Endodermal cell (in vitro differentiated cells): ENCODE measurements around the gene DYNC1H1. TPM values are rescaled to one million over a fixed set of nuclear protein-coding genes. Genes with fewer than 3 reads are reported as not detected.

Experiments
- DNase-seq: peaks from one replicate; pipeline ENCODE4 v3.0.0-alpha.2; 2017
- H3K27ac ChIP-seq: 2 replicates; pipeline ENCODE4 v1.5.1; 2013; ENCODE audit warnings: mild to moderate bottlenecking, low read depth, low read length, moderate library complexity
- H3K27me3 ChIP-seq: 2 replicates; pipeline ENCODE4 v1.6.1; 2013; ENCODE audit warnings: mild to moderate bottlenecking, low read length, moderate library complexity; ENCODE audit not compliant: insufficient read depth, control insufficient read depth, poor library complexity, severe bottlenecking
- H3K36me3 ChIP-seq: 2 replicates; pipeline ENCODE4 v1.7.0; 2013; ENCODE audit warnings: mild to moderate bottlenecking, low read length, moderate library complexity; ENCODE audit not compliant: control insufficient read depth, insufficient read depth
- H3K4me1 ChIP-seq: one replicate; pipeline ENCODE4 v1.7.0; 2013; ENCODE audit warnings: low read length; ENCODE audit not compliant: control insufficient read depth, insufficient read depth
- H3K4me3 ChIP-seq: 2 replicates; pipeline ENCODE4 v1.5.1; 2013; ENCODE audit warnings: mild to moderate bottlenecking, low read length, moderate library complexity
- H3K9ac ChIP-seq: 2 replicates; pipeline ENCODE4 v1.6.1; 2013; ENCODE audit warnings: mild to moderate bottlenecking, low read length, moderate library complexity; ENCODE audit not compliant: poor library complexity, severe bottlenecking; ENCODE audit errors: extremely low read depth
- H3K9me3 ChIP-seq: 2 replicates; pipeline ENCODE4 v1.6.1; 2013; ENCODE audit warnings: mild to moderate bottlenecking, low read length, moderate library complexity; ENCODE audit not compliant: control insufficient read depth
- H3K27ac Mint-ChIP-seq: 2 replicates; pipeline ENCODE4 v1.8.0; 2020; ENCODE audit warnings: mixed read lengths
- H3K27me3 Mint-ChIP-seq: 2 replicates; pipeline ENCODE4 v1.8.0; 2021; ENCODE audit warnings: mild to moderate bottlenecking, mixed read lengths; ENCODE audit not compliant: insufficient read depth
- H3K36me3 Mint-ChIP-seq: 2 replicates; pipeline ENCODE4 v1.8.0; 2020; ENCODE audit warnings: low read depth, mixed read lengths
- H3K4me1 Mint-ChIP-seq: 2 replicates; pipeline ENCODE4 v1.8.0; 2020; ENCODE audit warnings: mixed read lengths
- H3K4me3 Mint-ChIP-seq: 2 replicates; pipeline ENCODE4 v1.8.0; 2020; ENCODE audit warnings: mild to moderate bottlenecking, moderate library complexity, mixed read lengths
- H3K9me3 Mint-ChIP-seq: 2 replicates; pipeline ENCODE4 v1.8.0; 2020; ENCODE audit warnings: mild to moderate bottlenecking, mixed read lengths
- CTCF ChIP-seq: fragments of 200-600 bp; sonication (generic); conservative IDR thresholded peaks from 2 replicates; pipeline ENCODE4 v1.5.0; 2021; ENCODE audit warnings: antibody characterized with exemption, mild to moderate bottlenecking
- WGBS, 2 experiments: methylation state at CpG; one replicate each; pipeline versions ENCODE4 v1.1.5 to v1.1.7; 2013; ENCODE audit warnings: missing lambda C conversion rate in 2 of 2, mixed read lengths in 1 of 2; ENCODE audit not compliant: insufficient coverage in 1 of 2, insufficient read length in 1 of 2; 5-methylcytosine and 5-hydroxymethylcytosine counted together
- total RNA-seq, 2 donors: library from RNA; stranded (reverse); fragmentation: NEBNext Ultra II Directional in 1 of 2; extraction: Animal tissue kit (Norgen Biotek cat#: 25700) in 1 of 2; gene quantifications; 2 replicates in 1 of 2; 3 replicates in 1 of 2; pipeline ENCODE4 v1.2.1, GENCODE V29; 2021

DYNC1H1 gene
- total RNA-seq, 2 donors from 2014 or later = 438 to 443 TPM

- no peak overlapping the region for H3K9ac ChIP-seq
- no peaks in the 10 kb centered on the region for H3K27me3 ChIP-seq
- peaks cover 6% of the 10 kb centered on the region for H3K4me1 Mint-ChIP-seq
- H3K27ac ChIP-seq = no peak overlapping the region
- peaks cover 59% of the 10 kb centered on the region for H3K36me3 ChIP-seq
- H3K4me3 Mint-ChIP-seq = no peak overlapping the region
- 95 to 96% methylated on average over 10 to 12 of the region's 12 CpGs for WGBS, 2 experiments
- no peaks in the 10 kb centered on the region for H3K27me3 Mint-ChIP-seq
- no peak for DNase-seq
- H3K4me1 ChIP-seq = no peaks in the 10 kb centered on the region
- TF ChIP-seq CTCF = no peak
- H3K36me3 Mint-ChIP-seq = peaks cover 81% of the 10 kb centered on the region
- no peak overlapping the region for H3K4me3 ChIP-seq
- H3K27ac Mint-ChIP-seq = no peak overlapping the region
- no peaks in the 10 kb centered on the region for H3K9me3 Mint-ChIP-seq
- H3K9me3 ChIP-seq = no peaks in the 10 kb centered on the region
Measured at GRCh38 chr14:102050026-102050405, 85.6 kb downstream of the DYNC1H1 start.

- TF ChIP-seq CTCF = no peak
- H3K4me3 Mint-ChIP-seq = no peak overlapping the region
- H3K36me3 Mint-ChIP-seq = peaks cover 86% of the 10 kb centered on the region
- H3K9ac ChIP-seq = no peak overlapping the region
- H3K27me3 Mint-ChIP-seq = peaks cover 2% of the 10 kb centered on the region
- H3K4me1 Mint-ChIP-seq = peaks cover 11% of the 10 kb centered on the region
- WGBS, 2 experiments = 89 to 96% methylated on average over 8 to 11 of the region's 11 CpGs
- H3K4me1 ChIP-seq = peaks cover 5% of the 10 kb centered on the region
- H3K36me3 ChIP-seq = peaks cover 59% of the 10 kb centered on the region
- H3K27ac Mint-ChIP-seq = no peak overlapping the region
- no peak overlapping the region for H3K4me3 ChIP-seq
- H3K9me3 ChIP-seq = no peaks in the 10 kb centered on the region
- no peaks in the 10 kb centered on the region for H3K9me3 Mint-ChIP-seq
- no peak overlapping the region for H3K27ac ChIP-seq
- H3K27me3 ChIP-seq = no peaks in the 10 kb centered on the region
- no peak for DNase-seq
Measured at GRCh38 chr14:102050625-102051024, 86.3 kb downstream of the DYNC1H1 start.

DNA sequence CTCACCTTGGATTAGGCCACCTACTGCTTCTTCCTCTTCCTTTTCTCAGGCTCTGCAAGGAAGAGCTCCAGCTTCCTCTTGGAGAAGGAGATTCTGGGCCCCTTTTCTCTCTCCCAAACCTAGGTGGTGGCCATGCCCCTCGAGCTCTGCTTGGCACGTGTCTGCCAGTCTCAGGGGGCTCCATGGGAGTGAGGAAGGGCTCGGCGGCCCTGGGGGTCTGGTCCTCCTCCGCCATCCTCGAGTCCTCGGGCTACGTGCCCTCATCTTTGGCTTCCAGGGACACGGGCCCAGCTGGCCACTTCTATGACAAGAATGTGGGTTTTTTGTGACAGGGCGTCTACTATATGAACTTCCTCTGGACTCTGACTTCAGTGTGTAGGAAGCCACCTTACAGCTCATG lies 88.1 kb downstream of the DYNC1H1 start:
- no peak for DNase-seq
- Histone ChIP-seq H3K4me1 (peaks cover 5% of the 10 kb centered on the region), H3K4me3 (no peak overlapping the region), H3K27ac (no peak overlapping the region), H3K27me3 (no peaks in the 10 kb centered on the region), H3K9me3 (no peaks in the 10 kb centered on the region), H3K36me3 (peaks cover 51% of the 10 kb centered on the region), H3K9ac (no peak overlapping the region)
- no peak overlapping the region for H3K4me3 Mint-ChIP-seq
- TF ChIP-seq CTCF = no peak
- H3K36me3 Mint-ChIP-seq = peaks cover 76% of the 10 kb centered on the region
- WGBS, 2 experiments = 95 to 98% methylated on average over 5 to 10 of the region's 10 CpGs
- H3K9me3 Mint-ChIP-seq = no peaks in the 10 kb centered on the region
- H3K4me1 Mint-ChIP-seq = peaks cover 26% of the 10 kb centered on the region
- H3K27me3 Mint-ChIP-seq = peaks cover 18% of the 10 kb centered on the region
- H3K27ac Mint-ChIP-seq = no peak overlapping the region
